Gastroesophageal sphincter (tissue), 4 donors: ENCODE measurements around the gene FSTL5. TPM values are rescaled to one million over a fixed set of nuclear protein-coding genes. Genes with fewer than 3 reads are reported as not detected.

Experiments used
- ATAC-seq: fragments of 150-250 bp; one replicate; pipeline ENCODE4 v1.9.1; 2016; ENCODE audit warnings: mild to moderate bottlenecking, moderate library complexity
- H3K27ac ChIP-seq, 4 donors: fragments of 200-600 bp; sonication (generic) in 3 of 4; 1 replicate in 3 of 4; 2 replicates in 1 of 4; pipeline ENCODE4 v1.5.1; 2016 to 2019
- H3K27me3 ChIP-seq: fragments of 200-600 bp; sonication (generic); one replicate; pipeline ENCODE4 v1.5.1; 2019
- H3K36me3 ChIP-seq, 2 donors: fragments of 200-600 bp; sonication (generic); one replicate each; pipeline ENCODE4 v1.5.1; 2019; ENCODE audit warnings: control low read depth in 1 of 2
- H3K4me1 ChIP-seq, 3 donors: fragments of 200-600 bp; sonication (generic); 1 replicate in 2 of 3; 2 replicates in 1 of 3; pipeline ENCODE4 v1.5.1; 2016 to 2019; ENCODE audit warnings: control low read depth in 2 of 3
- H3K4me3 ChIP-seq, 2 donors: fragments of 200-600 bp; sonication (generic); one replicate each; pipeline ENCODE4 v1.5.1; 2019; ENCODE audit warnings: mild to moderate bottlenecking in 1 of 2, moderate library complexity in 1 of 2
- H3K9me3 ChIP-seq, 3 donors: fragments of 200-600 bp; sonication (generic); one replicate each; pipeline ENCODE4 v1.5.1; 2017 to 2019; ENCODE audit warnings: control low read depth in 2 of 3
- CTCF ChIP-seq, 4 experiments: fragments of 200-600 bp in 2 of 4; fragments of 450-650 bp in 2 of 4; sonication (generic) in 1 of 4; IDR thresholded peaks; one replicate each; pipeline ENCODE4 v1.5.1; 2017 to 2019; ENCODE audit warnings: antibody characterized with exemption in 4 of 4, mild to moderate bottlenecking in 2 of 4, moderate library complexity in 2 of 4
- EP300 ChIP-seq: sonication (generic); formaldehyde crosslinking; IDR thresholded peaks from one replicate; pipeline ENCODE4 v1.6.1; 2017; ENCODE audit warnings: antibody characterized with exemption, mild to moderate bottlenecking
- POLR2A ChIP-seq, 2 donors: fragments of 450-650 bp; IDR thresholded peaks; one replicate each; pipeline ENCODE4 v1.6.1; 2017; ENCODE audit warnings: antibody characterized with exemption in 2 of 2, mild to moderate bottlenecking in 2 of 2, moderate library complexity in 1 of 2
- POLR2AphosphoS5 ChIP-seq: sonication (generic); formaldehyde crosslinking; IDR thresholded peaks from one replicate; pipeline ENCODE4 v1.6.1; 2017; ENCODE audit warnings: antibody characterized with exemption
- WGBS, 2 donors: methylation state at CpG; one replicate each; pipeline ENCODE4 v1.1.5; 2018; ENCODE audit warnings: low coverage in 1 of 2; 5-methylcytosine and 5-hydroxymethylcytosine counted together
- total RNA-seq, 4 donors: library from RNA; depleted of rRNA; stranded (reverse); fragments of >200 nt; gene quantifications; one replicate each; pipeline ENCODE4 v1.1.0, GENCODE V29; 2016

FSTL5 gene
- total RNA-seq, 4 donors from 2014 or later, result 0.27 to 0.57 TPM; not detected in 2

- WGBS, 2 donors, result 40 to 67% methylated on average over 1 of the region's 1 CpG
- TF ChIP-seq POLR2A (IDR thresholded peaks at IDR 0.05) (no peak), EP300 (no peak), POLR2AphosphoS5 (no peak), CTCF (IDR thresholded peaks at IDR 0.05) (no peak)
Measured at GRCh38 chr4:161696944-161697343, 466.9 kb downstream of the FSTL5 start.

GRCh38 chr4:161680146-161680545 is 483.7 kb downstream of the FSTL5 start:
- H3K9me3 ChIP-seq, result no peaks in the 10 kb centered on the region
- ATAC-seq, result no peak
- no peaks in the 10 kb centered on the region for H3K4me1 ChIP-seq
- no peak overlapping the region for H3K27ac ChIP-seq
- TF ChIP-seq CTCF (IDR thresholded peaks at IDR 0.05) (no peak), EP300 (no peak), POLR2A (IDR thresholded peaks at IDR 0.05) (no peak), POLR2AphosphoS5 (no peak)
- no peaks in the 10 kb centered on the region for H3K36me3 ChIP-seq
- 18 to 55% methylated on average over 2 of the region's 2 CpGs for WGBS, 2 donors
- no peak overlapping the region for H3K4me3 ChIP-seq
- H3K27me3 ChIP-seq, result no peaks in the 10 kb centered on the region

More at GRCh38 chr4:161696944-161697343, 466.9 kb downstream of the FSTL5 start:
- no peak overlapping the region for H3K4me3 ChIP-seq
- H3K27ac ChIP-seq, result no peak overlapping the region
- H3K9me3 ChIP-seq, result no peaks in the 10 kb centered on the region
- H3K27me3 ChIP-seq, result no peaks in the 10 kb centered on the region
- no peaks in the 10 kb centered on the region for H3K4me1 ChIP-seq
- ATAC-seq, result no peak
- H3K36me3 ChIP-seq, result no peaks in the 10 kb centered on the region

- no peak for ATAC-seq
- H3K4me1 ChIP-seq, result no peaks in the 10 kb centered on the region
- H3K27ac ChIP-seq, result no peak overlapping the region
- TF ChIP-seq POLR2A (IDR thresholded peaks at IDR 0.05), result no peak
- no peak for TF ChIP-seq CTCF (IDR thresholded peaks at IDR 0.05)
- no peak for TF ChIP-seq POLR2AphosphoS5
- TF ChIP-seq EP300, result no peak
- no peaks in the 10 kb centered on the region for H3K27me3 ChIP-seq
- WGBS, 2 donors, result 92 to 94% methylated on average over 3 to 7 of the region's 7 CpGs
- H3K9me3 ChIP-seq, result no peaks in the 10 kb centered on the region
- no peak overlapping the region for H3K4me3 ChIP-seq
- H3K36me3 ChIP-seq, result no peaks in the 10 kb centered on the region
Measured at GRCh38 chr4:161664740-161665139, 499.1 kb downstream of the FSTL5 start.

- 83 to 98% methylated on average over 1 to 4 of the region's 6 CpGs for WGBS, 2 donors
- H3K4me1 ChIP-seq, result no peaks in the 10 kb centered on the region
- TF ChIP-seq CTCF (IDR thresholded peaks at IDR 0.05) (no peak), EP300 (no peak), POLR2A (IDR thresholded peaks at IDR 0.05) (no peak), POLR2AphosphoS5 (no peak)
- no peak for ATAC-seq
- H3K4me3 ChIP-seq, result no peak overlapping the region
- H3K36me3 ChIP-seq, result no peaks in the 10 kb centered on the region
- H3K9me3 ChIP-seq, result no peaks in the 10 kb centered on the region
- no peak overlapping the region for H3K27ac ChIP-seq
- no peaks in the 10 kb centered on the region for H3K27me3 ChIP-seq
Measured at GRCh38 chr4:161663844-161664243, 500.0 kb downstream of the FSTL5 start.

GRCh38 chr4:161658676-161659075 is 505.1 kb downstream of the FSTL5 start:
- Histone ChIP-seq H3K9me3 (no peaks in the 10 kb centered on the region), H3K4me3 (no peak overlapping the region), H3K27ac (no peak overlapping the region), H3K27me3 (no peaks in the 10 kb centered on the region), H3K36me3 (no peaks in the 10 kb centered on the region), H3K4me1 (no peaks in the 10 kb centered on the region)
- no peak for TF ChIP-seq POLR2A (IDR thresholded peaks at IDR 0.05)
- no peak for TF ChIP-seq POLR2AphosphoS5
- no peak for TF ChIP-seq EP300
- TF ChIP-seq CTCF (IDR thresholded peaks at IDR 0.05), result no peak
- no peak for ATAC-seq
- 87 to 88% methylated on average over 2 of the region's 2 CpGs for WGBS, 2 donors
